ENCODE results near the gene NCL.
"Not testable (repeated sequence)": the region's sequence is repeated elsewhere in the genome, so short reads cannot be mapped to it uniquely, and the experiment has no call there.

Gene NCL

DNA sequence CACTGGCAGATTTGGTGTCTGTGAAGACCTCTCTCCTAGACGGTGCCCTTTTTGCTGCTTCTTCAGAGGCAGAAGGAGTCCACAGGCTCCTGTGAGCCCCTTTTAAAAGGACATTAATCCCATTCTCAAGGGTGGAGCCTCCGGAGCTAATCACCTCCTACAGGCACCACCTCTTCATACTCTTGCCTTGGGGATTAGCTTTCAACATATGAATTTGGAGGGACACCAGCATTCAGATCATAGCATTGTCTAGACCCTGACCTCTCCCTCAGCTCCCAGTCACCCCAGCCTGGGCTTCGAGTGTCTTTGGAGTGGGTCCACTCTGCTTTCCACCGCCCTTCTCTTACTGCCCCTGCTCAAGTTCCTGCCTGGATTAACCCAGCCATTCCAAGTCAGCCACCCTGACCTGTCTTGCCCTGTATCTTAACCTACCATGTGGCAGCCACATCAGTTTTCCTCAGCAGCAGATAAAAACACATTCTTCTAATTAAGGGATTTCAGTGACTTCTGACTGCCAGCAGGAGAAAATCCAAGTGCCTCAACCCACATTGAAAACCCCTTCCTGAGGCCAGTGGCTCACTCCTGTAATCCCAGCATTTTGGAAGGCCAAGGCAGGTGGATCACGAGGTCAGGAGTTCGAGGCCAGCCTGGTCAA is 6.1 kb upstream of the NCL start:
- in situ Hi-C loops (cut with MboI; ENCODE audit: low pct_unique_long_range_greater_than_20kb, low sequenced_read_pairs): no loop called here
- no peak for DNase-seq

DNA sequence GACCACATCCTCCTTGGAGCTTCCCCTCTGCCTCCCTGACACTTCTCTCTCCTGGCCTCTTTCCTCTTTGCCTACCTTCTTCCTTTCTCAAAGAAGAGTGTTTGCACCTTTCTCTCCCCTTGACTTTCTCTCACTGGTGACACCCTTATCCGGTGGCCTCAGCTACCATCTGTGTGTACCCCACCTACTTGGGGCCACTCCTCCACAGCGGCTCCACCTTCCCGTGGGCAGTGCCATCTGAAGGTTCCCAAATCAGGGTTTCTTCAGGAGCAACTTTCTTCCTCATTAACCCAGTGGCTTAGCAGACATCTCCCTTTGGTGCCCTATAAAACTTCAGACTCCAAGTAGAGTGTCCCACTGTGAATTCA is 5.3 kb upstream of the NCL start:
- no peak for DNase-seq
- in situ Hi-C loops (cut with MboI; ENCODE audit: low pct_unique_long_range_greater_than_20kb, low sequenced_read_pairs): no loop called here

DNA sequence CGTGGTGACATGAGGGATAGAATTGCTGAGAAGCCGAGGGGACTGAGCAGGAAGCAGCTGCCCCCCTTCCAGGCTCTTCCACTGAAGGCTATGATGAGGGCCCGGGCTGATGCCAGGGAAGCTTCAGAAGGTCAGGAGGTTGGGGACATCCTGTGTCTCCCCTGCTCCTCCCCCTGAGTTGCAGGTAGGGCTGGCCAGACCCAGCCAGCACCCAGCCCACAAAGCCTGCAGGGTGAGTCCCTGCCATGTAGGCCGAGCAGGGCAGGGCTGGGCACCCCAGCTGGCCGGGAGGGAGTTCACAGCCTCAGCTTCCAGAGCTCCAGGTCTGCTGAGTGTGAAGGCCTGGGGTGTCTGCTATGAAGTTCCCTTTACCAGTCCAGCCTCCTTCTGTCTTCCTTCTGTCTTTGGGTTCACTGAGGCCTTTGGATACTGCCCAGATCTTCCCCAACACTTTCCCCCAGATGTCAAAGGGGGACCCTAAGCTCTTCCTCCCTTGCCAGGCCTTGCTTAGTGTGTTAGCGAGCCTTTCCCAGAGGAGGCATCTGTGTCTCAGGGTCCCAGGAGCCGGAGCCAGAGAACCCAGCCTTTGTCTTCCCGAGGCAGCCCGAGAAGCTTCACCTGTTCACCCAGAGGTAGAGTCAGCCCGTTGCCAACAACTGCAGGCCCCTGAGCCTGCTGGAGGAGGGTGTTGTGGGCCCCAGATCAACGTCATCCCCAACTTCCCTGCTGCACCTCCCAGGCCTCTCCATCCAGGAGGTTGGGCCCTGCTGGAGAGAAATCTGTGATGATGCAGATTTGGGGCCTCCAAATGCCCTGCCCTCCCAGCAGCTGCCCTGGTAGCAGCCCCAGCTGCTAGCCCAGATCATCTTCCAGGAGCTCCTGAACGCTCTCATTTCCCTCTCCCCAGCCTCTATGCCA is 3.6 kb upstream of the NCL start:
- in situ Hi-C loops (cut with MboI; ENCODE audit: low pct_unique_long_range_greater_than_20kb, low sequenced_read_pairs): no loop called here

DNA sequence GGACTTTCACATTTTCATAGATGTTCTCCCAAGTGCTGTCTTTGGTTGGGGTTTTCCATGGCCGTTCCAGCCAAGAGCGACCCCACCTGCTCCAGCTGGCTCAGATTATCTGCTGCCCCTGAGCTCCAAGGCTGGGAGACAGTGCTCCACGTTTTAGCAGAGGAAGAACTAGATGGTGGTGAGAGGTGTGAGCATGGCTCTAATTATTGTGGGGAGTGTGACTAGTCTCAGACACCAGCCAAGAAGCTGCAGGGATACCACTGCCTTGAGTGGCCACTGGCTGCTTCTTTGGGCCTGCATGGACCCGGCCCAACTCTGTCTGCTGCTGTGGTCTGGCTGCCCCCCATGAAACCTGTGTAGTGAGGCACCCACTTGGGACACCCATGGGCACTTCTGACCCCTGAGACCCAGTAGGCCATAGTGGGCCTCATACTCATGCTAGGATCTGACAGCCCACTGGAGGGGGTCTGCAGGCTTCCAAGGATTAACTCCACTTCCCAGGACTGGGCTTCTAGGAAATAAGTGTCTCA is 2.8 kb upstream of the NCL start:
- no peak for DNase-seq
- in situ Hi-C loops (cut with MboI; ENCODE audit: low pct_unique_long_range_greater_than_20kb, low sequenced_read_pairs): no loop called here

More for the DNA sequence above, 3.6 kb upstream of the NCL start:
- no peak for DNase-seq

DNA sequence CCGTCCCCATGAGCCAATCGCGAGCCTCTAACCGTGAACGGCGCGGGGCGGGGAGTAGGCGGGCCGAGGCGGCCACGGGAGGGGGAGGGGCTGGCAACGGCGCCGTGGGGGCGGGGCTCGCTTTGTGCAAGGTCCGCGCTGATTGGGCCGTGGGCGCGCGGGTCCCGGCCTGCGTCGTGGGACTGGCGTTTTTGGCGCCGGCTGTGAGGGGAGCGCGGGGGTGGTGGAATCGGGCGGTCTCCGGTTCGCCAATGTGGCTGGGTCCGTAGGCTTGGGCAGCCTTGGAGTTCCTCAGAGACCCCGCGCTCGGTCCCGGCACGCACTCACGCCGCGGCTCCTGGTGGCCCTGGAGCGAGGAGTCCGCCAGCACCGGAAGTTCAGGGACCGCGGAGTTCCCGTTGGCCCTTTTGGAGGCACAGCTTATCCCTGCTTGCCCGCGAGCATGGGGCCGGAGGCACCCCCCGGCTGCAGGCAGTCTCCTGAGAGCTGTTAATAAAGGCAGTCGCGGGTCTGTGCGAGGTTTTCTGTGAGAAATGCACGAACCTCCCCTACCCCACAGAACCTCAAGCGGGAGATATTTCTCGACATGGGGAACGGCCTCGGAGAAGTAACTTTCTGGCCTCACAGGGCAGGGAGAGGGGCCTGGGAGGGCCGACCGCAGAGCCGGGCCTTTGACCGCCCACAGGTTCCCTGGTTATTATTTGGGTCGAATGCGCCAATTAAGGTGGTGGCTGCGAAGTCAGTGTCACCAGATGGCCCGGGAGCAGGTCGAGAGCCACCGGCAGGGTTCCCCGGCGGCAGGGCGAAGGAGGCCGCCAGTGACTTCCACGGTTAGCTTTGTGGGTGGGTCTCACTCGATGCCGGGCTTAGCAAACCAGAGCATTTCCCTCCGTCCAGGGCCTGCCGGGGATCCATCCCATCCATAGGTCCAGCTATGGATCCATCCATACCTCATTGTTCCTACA is 574 bp upstream of the NCL start:
- in situ Hi-C loops (cut with MboI; ENCODE audit: low pct_unique_long_range_greater_than_20kb, low sequenced_read_pairs): no loop called here
- DNase-seq: no peak

DNA sequence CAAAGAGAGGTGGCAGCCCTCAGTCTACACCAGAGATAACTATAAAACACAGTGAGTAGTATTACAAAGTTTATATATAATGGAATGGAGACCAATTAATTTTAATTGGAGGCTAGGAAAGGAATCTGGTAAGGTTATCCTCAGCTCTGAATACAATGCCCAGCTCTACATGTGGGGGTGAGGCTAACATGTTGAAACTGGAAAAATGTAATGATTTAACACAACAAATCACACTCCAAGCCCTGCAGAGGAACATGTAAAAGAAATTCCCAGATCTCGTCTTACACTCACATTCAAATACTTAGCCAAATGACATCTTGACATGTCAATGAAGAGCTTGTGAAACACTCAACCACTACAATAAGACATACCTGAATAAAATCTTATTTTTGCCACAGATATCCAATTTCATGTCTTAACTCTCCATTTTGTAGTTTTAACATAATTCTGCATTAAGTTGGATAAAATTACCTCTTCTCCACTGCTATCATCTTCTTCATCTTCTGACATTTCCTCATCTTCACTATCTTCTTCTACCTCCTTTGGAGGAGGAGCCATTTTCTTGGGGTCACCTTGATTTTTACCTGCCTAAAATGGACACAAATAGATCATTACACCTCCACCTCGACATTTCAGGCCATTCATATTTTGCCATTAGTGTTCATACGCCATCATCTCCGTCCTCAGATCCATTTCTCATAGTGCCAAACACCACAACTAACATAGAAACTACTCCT is 1.4 kb downstream of the NCL start:
- in situ Hi-C loops (cut with MboI; ENCODE audit: low pct_unique_long_range_greater_than_20kb, low sequenced_read_pairs): no loop called here
- no peak for DNase-seq

DNA sequence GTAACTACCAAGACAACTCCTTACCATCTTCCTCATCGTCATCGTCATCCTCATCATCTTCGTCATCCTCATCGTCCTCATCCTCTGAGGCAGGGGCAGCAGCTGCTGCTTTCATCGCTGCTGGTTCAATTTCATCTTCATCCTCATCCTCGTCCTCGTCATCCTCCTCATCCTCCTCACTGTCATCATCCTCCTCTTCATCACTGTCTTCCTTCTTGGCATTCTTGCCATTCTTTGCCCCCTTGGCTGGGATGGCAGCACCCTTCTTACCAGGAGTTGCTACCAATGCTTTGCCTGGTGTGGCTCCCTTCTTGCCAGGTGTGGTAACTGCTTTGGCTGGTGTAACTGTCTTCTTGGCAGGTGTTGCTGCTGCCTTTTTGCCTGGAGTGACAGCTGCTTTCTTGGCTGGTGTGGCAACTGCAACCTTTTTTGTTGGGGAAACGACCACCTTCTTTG is 2.7 kb downstream of the NCL start:
- in situ Hi-C loops (cut with MboI; ENCODE audit: low pct_unique_long_range_greater_than_20kb, low sequenced_read_pairs): no loop called here
- DNase-seq: no peak

DNA sequence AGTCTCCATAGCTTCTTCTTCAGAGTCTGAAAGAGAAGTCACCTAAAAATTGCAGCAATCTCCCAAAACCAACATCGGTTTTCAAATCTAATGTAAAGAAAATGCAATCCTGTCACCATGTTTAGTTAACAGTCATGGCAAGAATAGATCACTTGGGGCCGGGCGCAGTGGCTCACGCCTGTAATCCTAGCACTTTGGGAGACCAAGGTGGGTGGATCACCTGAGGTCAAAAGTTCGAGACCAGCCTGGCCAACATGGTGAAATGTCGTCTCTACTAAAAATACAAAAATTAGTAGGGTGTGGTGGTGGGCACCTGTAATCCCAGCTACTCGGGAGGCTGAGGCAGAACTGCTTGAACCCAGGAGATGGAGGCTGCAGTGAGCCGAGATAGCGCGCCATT is 3.4 kb downstream of the NCL start:
- DNase-seq; in situ Hi-C loops (cut with MboI; ENCODE audit: low pct_unique_long_range_greater_than_20kb, low sequenced_read_pairs): not testable (repeated sequence)

DNA sequence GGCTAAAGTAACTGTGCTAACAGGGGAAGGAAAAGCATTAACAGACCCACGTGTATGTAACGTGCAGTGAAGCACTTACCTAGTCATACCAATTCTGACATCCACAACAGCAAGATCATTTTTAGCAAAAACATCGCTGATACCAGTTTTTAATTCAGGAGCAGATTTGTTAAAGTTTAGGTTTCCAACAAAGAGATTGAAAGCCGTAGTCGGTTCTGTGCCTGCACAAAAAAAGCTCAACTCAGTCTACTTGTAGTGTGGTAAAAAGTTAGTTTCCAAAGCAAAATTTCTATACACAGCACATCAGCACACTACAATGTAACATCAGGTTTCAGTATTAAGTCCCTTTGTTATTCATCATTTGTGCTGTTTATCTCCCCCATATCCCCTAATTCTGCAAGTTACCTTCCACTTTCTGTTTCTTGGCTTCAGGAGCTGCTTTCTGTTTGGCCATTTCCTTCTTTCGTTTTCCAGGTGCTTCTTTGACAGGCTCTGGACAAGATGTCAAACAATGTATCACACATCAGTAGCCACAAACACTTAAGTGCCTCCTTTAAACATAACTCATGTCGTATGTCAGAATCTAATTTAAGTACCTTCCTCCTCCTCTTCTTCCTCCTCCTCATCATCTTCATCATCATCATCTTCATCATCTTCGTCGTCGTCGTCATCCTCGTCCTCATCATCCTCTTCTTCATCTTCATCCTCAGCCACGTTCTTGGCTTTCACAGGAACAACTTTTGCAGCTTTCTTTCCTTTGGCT is 4.0 kb downstream of the NCL start:
- in situ Hi-C loops (cut with MboI; ENCODE audit: low pct_unique_long_range_greater_than_20kb, low sequenced_read_pairs): no loop called here
- DNase-seq: no peak

DNA sequence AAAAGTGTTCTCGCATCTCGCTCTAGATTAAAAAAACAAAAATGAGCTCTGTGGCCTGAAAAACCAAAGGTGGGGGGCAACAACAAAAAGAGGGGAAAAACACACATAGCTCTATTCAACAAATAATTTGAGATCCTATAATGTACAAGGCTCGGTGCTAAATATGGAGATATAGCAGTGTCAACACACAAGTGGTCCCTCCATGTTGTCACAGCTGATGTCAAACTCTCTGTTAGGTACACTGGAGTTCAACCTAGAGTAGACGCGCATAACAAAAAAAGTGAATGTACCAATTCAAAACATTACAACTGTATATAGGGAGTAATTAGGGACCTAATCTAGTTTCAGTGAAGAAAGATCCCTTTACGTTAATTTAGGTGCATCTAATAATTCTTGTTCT is 5.9 kb downstream of the NCL start:
- DNase-seq: no peak
- in situ Hi-C loops (cut with MboI; ENCODE audit: low pct_unique_long_range_greater_than_20kb, low sequenced_read_pairs): no loop called here

DNA sequence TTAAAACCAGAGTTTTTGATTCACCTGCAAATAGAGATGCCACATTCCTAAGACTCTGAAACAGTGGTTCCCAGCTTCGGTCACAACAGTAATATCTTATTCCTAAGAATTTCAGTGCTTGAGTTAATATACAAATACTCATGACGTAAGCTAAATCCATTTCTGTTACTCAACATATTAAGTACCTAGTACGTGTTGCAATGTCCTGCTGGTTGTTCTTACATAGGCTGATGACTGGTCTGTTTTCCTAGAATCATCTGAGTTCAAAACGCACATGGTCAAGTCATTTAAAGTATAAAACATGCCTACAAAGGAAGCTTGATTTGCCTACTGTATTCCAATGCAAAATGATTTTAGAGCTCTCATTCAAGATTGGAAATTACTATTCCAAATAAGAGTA is 7.2 kb downstream of the NCL start:
- DNase-seq: no peak
- in situ Hi-C loops (cut with MboI; ENCODE audit: low pct_unique_long_range_greater_than_20kb, low sequenced_read_pairs): no loop called here

DNA sequence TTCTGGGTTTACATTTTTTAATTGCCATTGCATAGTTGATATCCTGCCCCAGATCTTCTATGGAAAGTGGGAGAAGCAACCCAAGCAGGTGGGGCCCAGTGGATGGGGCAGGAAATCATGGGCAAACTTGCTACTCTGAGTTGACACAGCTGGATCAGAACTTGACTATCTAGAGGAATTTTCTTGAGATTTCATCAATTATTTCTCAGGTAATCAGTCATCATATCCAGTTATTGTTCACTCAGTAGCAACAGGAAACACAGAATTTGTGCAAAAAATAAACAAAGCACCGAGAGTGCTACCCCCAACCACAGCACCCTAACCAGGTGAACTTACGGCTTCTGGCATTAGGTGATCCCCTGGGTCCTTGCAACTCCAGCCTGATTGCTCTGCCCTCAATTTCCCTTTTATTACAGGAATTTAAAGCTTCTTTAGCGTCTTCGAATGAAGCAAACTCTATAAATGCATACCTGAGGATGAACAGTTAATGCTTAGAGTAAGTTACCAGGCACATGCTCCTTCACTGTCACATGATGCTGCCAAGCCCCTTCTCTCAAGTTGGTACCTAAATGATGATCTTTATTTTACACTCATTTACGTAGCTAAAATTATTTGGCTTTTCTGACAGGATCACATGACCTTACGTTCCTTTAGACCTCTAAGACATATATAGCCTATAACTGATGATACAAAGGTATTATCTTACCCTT is 7.8 kb downstream of the NCL start:
- no peak for DNase-seq
- in situ Hi-C loops (cut with MboI; ENCODE audit: low pct_unique_long_range_greater_than_20kb, low sequenced_read_pairs): no loop called here

DNA sequence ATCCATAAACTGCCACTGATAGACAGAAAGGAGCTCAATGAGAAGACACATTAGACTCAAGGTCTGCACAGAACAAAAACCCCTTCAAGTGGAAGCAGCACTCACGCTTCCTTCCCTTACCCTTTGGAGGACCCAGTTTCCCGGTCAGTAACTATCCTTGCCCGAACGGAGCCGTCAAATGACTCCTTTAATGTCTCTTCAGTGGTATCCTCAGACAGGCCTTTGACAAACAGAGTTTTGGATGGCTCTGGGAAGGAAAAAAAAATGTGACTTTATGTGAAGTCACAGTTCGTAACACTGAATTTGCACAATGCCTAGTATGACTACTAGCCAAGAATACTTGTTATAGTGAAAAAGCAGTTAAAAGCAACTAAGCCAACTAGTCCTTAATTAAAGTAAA is 8.4 kb downstream of the NCL start:
- in situ Hi-C loops (cut with MboI; ENCODE audit: low pct_unique_long_range_greater_than_20kb, low sequenced_read_pairs): no loop called here
- DNase-seq: no peak

DNA sequence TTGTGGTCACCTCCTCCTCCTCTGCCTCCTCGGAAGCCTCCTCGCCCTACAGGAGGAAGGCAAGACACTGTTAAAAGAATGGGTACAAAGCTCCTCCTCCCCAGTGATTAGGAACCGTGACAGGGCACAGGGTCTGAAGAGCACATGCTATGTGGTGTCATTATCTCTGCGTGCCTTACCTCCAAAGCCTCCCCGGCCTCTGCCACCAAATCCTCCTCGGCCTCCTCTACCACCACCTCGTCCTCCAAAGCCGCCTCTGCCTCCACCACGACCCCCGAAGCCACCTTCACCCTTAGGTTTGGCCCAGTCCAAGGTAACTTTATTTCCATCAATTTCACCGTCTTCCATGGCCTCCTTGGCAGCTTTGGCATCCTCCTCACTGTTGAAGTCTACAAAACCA is 9.1 kb downstream of the NCL start:
- no peak for DNase-seq
- in situ Hi-C loops (cut with MboI; ENCODE audit: low pct_unique_long_range_greater_than_20kb, low sequenced_read_pairs): no loop called here

DNA sequence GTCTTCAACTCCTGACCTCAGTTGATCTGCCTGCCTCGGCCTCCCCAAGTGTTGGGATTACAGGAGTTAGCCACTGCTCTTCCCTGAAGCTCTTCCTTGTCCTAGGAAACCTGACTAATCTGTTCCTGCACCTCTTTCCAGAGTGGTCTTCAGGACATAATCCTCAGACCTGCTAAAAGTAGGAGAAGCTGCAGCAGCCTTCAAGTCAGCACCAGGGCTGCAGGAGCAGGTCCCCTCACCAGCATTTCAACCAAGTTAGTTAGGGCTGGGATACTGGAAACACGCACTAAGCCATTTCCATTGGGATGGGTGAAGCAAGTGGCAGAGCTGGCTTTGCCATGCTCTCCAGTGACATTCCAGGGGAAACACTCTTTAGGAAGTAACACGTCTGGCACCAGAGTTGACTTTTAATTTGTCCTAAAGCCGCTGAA is 9.9 kb downstream of the NCL start:
- no peak for DNase-seq
- in situ Hi-C loops (cut with MboI; ENCODE audit: low pct_unique_long_range_greater_than_20kb, low sequenced_read_pairs): no loop called here

DNA sequence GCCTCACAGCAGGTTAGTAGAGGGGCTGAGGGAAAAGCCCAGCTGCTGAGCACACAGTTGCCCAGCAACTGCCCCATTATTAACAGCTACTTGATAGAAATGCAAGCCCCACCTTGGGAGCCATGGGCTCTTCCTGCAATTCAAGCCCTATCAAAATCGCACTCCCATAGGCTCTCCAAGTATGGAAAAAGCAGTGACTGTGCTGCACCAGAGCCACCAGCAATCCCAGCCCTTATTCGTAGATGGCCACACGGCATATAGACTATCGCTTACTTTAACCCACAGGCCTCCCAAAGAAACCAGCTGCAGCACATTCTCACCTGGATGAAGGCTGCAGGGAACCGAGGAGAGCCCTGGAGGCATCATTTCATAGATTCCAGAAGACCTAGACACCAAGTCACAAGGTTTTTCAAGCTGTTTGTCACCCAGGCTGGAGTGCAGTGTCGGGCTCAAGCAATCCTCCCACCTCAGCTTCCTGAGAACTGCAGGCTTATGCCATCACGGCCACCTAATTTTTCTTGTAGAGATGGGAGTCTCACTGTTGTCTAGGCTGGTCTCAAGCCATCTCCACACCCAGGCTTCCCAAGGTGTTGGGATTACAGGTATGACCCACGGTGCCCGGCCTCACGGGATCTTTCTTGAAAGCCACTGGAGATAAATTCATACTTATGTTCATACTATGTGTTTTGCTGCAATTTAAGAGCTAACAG is 11.3 kb downstream of the NCL start:
- in situ Hi-C loops (cut with MboI; ENCODE audit: low pct_unique_long_range_greater_than_20kb, low sequenced_read_pairs): no loop called here
- DNase-seq: peak; percentile 59

DNA sequence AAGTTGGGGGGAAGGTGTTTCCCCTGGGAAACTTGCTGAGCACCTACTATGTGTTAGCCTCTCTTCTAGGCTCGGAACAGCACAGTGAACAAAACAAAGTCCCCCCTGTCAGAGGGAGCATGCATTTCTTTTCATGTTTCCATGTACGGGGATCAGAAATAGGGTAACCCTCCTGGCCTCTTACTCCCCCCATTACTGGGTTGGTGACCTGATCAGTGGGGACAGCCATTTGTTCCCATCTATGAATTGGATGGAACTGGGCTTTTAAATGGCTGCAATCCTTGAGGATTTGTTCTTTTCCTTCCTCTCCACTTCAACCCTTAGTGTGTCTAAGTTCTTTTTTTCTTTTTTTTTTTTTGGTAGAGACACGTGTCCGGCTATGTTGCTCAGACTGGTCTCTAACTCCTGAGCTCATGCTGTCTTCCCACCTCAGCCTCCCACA is 13.7 kb downstream of the NCL start:
- DNase-seq: no peak
- in situ Hi-C loops (cut with MboI; ENCODE audit: low pct_unique_long_range_greater_than_20kb, low sequenced_read_pairs): no loop called here

All from KBM-7 (cell line).